Stimulated activated CD8-positive, alpha-beta memory T cell treated with anti-CD3 and anti-CD28 coated beads, Interleukin-4, amount 100 ng/mL, for 48 hours (primary cell): ENCODE data around the gene MEGF8.

Experiments used
- DNase-seq: peaks from one replicate; pipeline ENCODE4 v3.0.0-alpha.2; 2020

The MEGF8 gene

GRCh38 chr19:42286349-42287016, 39.0 kb upstream of the MEGF8 start:
- no peak for DNase-seq

- no peak for DNase-seq
These were observed 38.2 kb upstream of the MEGF8 start for GRCh38 chr19:42287017-42287826.

- no peak for DNase-seq
These were observed 37.7 kb upstream of the MEGF8 start for GRCh38 chr19:42287827-42288107.

- DNase-seq, result no peak
These were observed 37.0 kb upstream of the MEGF8 start for GRCh38 chr19:42288387-42288786.

- DNase-seq, result no peak
These were observed 36.4 kb upstream of the MEGF8 start for GRCh38 chr19:42288881-42289555.

GRCh38 chr19:42289556-42290041, 35.8 kb upstream of the MEGF8 start:
- no peak for DNase-seq

GRCh38 chr19:42290136-42290522, 35.3 kb upstream of the MEGF8 start:
- DNase-seq, result no peak

- DNase-seq, result peak; percentile 77
These were observed 34.7 kb upstream of the MEGF8 start for GRCh38 chr19:42290523-42291434.

GRCh38 chr19:42291435-42291810, 34.0 kb upstream of the MEGF8 start:
- no peak for DNase-seq

- no peak for DNase-seq
These were observed 33.1 kb upstream of the MEGF8 start for GRCh38 chr19:42292042-42292960.

- DNase-seq, result no peak
These were observed 32.5 kb upstream of the MEGF8 start for GRCh38 chr19:42292963-42293362.

GRCh38 chr19:42293540-42293939, 31.9 kb upstream of the MEGF8 start:
- no peak for DNase-seq

- DNase-seq, result no peak
These were observed 31.5 kb upstream of the MEGF8 start for GRCh38 chr19:42293948-42294347.

GRCh38 chr19:42294471-42295137, 30.8 kb upstream of the MEGF8 start:
- DNase-seq, result no peak

GRCh38 chr19:42295342-42295741, 30.1 kb upstream of the MEGF8 start:
- no peak for DNase-seq

- peak; percentile 98 for DNase-seq
These were observed 29.5 kb upstream of the MEGF8 start for GRCh38 chr19:42295831-42296525.

- DNase-seq, result no peak
These were observed 28.4 kb upstream of the MEGF8 start for GRCh38 chr19:42297039-42297438.

- peak; percentile 52 for DNase-seq
These were observed 23.7 kb upstream of the MEGF8 start, which contains the start of gene PRR19 for GRCh38 chr19:42301646-42302203. TSS of gene PRR19 (plus strand) at chr19:42302132. CDS start at chr19:42309585, 7,453 bp downstream.

GRCh38 chr19:42303101-42303464, 22.4 kb upstream of the MEGF8 start:
- no peak for DNase-seq

GRCh38 chr19:42303876-42304275, 21.6 kb upstream of the MEGF8 start:
- no peak for DNase-seq
